Skeletal muscle tissue (tissue), 4 donors: ENCODE data around the gene MRPL20. TPM values are rescaled to one million over a fixed set of nuclear protein-coding genes. Genes with fewer than 3 reads are reported as not detected.
A peak's percentile ranks its signal among the peaks of the same experiment; 100 is the strongest.
"Not testable (repeated sequence)": the region's sequence is repeated elsewhere in the genome, so short reads cannot be mapped to it uniquely, and the experiment has no call there.

ENCODE experiments used
- H3K27ac ChIP-seq: one replicate; pipeline ENCODE4 v1.7.0; 2013; ENCODE audit warnings: mild to moderate bottlenecking, low read depth, low read length, inconsistent platforms
- H3K27me3 ChIP-seq, 3 donors: one replicate each; pipeline ENCODE4 v1.7.0; 2013; ENCODE audit warnings: low read length in 3 of 3; ENCODE audit not compliant: control insufficient read depth in 3 of 3, insufficient read depth in 3 of 3
- H3K36me3 ChIP-seq, 3 donors: one replicate each; pipeline ENCODE4 v1.7.0; 2013; ENCODE audit warnings: low read length in 3 of 3; ENCODE audit not compliant: control insufficient read depth in 3 of 3, insufficient read depth in 3 of 3
- H3K4me1 ChIP-seq, 3 donors: one replicate each; pipeline ENCODE4 v1.7.0; 2013; ENCODE audit warnings: low read length in 3 of 3, mild to moderate bottlenecking in 3 of 3; ENCODE audit not compliant: control insufficient read depth in 3 of 3, insufficient read depth in 3 of 3
- H3K4me3 ChIP-seq, 3 donors: one replicate each; pipeline ENCODE4 v1.7.0; 2013; ENCODE audit warnings: low read length in 3 of 3
- H3K9ac ChIP-seq, 3 donors: one replicate each; pipeline ENCODE4 v1.7.0; 2013; ENCODE audit warnings: low read length in 3 of 3, mild to moderate bottlenecking in 3 of 3, moderate library complexity in 2 of 3, low read depth in 1 of 3
- H3K9me3 ChIP-seq, 3 donors: one replicate each; pipeline ENCODE4 v1.7.0; 2013; ENCODE audit warnings: low read length in 3 of 3; ENCODE audit not compliant: control insufficient read depth in 3 of 3
- total RNA-seq: library from RNA; depleted of rRNA; stranded (reverse); fragments of >200 nt; gene quantifications from one replicate; pipeline ENCODE4 v1.2.3, GENCODE V29; 2014
- donor health status: Osteomylitis.

Gene MRPL20
- total RNA-seq, 1 donor from 2014 or later = 75.7 TPM

DNA sequence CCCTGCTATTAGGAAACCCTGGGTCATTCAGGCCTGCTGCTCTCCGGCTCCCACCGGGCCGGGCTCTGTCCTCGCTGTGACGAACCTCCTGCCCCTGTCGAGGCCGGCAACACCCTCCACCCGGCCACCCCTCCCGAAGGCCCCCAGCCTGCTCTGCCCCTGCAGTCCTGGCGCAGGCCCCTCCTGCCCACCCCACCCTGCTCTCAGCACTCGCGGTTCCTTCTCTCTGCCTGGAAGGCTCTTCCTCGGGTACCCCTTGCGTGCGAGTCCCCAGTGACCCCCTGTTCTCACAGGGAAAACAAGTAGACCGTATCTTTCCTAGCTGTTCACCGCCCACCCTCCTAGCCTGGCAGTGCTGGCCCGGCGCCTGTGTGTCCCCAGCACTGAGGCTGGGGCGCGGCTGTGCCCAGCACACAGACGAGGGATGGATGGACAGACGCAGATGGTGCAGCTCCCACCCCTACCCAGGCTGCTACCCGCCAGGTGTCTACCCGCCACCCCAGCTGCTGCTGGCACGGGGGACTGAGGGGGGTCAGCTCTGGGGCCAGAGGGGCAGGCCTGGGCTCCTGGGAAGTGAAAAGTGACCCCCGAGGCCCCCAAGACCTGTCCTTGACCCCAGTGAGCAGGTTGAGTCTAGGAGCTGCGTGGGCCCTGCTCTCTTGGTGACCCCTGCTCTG is 25.3 kb upstream of the MRPL20 start:
- Histone ChIP-seq H3K9me3 (no peaks in the 10 kb centered on the region), H3K4me3 (no peak overlapping the region), H3K9ac (peak overlapping the region in 1 of 3 donors; percentile 45), H3K4me1 (peaks cover 57 to 66% (median 64%) of the 10 kb centered on the region in 3 donors), H3K36me3 (no peaks in the 10 kb centered on the region), H3K27me3 (peaks cover 0 to 31% (median 16%) of the 10 kb centered on the region in 3 donors), H3K27ac (peak overlapping the region; percentile 82)

DNA sequence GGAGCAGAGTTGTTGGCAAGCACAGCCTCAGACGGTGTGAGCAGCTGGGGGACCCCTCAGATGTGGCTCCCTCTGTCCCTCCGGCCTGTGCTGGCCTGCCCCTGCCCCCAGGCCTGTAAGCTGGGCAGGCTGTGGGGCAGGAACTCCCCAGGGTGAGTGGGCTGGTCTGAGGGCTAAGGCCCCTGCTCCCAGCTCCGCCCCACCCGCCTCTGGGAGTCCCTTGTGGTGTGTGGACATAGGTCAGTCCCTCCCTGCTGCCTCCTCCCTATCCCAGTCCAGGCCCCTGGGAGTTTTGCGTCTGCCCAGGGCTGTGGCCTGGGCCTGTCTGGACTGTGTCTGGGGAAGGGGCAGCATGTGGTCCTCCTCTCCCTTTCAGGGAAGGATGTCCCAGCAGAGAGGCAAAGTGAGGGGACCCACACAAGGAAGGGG is 24.8 kb upstream of the MRPL20 start:
- no peak overlapping the region for H3K4me3 ChIP-seq
- no peaks in the 10 kb centered on the region for H3K36me3 ChIP-seq
- H3K27ac ChIP-seq = peak overlapping the region; percentile 82
- H3K9me3 ChIP-seq = no peaks in the 10 kb centered on the region
- peaks cover 54 to 62% (median 59%) of the 10 kb centered on the region in 3 donors for H3K4me1 ChIP-seq
- peaks cover 0 to 26% (median 10%) of the 10 kb centered on the region in 3 donors for H3K27me3 ChIP-seq
- peak overlapping the region in 1 of 3 donors; percentile 33 for H3K9ac ChIP-seq

DNA sequence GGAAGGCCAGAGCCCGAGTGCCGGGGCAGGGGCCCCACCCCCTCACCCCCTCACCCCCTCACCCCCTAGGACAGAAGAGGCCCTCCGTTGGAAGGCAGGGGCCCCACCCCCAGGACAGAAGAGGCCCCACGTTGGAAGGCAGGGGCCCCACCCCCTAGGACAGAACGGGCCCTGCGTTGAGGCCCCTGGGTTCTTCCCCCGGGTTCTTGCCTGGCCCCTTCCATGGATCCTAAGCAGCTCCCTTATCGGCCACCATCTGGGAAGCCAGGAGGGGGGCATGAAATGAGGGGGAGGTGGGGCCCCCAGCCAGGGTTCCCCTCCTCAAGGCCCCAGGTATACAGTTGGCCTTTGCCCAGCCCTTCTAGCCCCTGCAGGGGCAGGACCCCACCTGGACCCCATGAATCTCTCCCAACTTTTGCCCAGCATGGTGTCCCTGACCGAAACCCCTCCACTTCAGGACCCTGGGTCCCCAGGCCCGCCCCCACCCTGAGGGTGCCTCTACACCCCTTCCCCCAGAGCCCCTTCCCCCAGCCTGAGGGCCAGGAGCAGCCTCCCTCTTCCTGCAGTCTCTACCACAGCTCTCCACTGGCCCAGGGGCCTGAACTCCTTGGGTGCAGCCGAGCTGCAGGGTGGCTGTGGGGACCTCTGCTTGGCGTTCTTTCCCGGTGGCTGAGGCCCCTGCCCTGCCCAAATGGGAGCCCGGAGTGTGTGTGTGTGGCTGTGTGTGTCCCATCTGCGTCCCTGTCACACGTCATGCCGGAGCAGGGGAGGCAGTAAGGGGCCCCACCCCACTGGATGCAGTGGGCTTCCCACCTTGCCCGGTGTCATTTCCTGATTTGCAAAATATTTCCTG is 24.1 kb upstream of the MRPL20 start:
- peak overlapping the region; percentile 82 for H3K27ac ChIP-seq
- H3K27me3 ChIP-seq = peaks cover 0 to 20% (median 8%) of the 10 kb centered on the region in 3 donors
- peaks cover 48 to 55% (median 54%) of the 10 kb centered on the region in 3 donors for H3K4me1 ChIP-seq
- H3K9me3 ChIP-seq = no peaks in the 10 kb centered on the region
- no peaks in the 10 kb centered on the region for H3K36me3 ChIP-seq
- peak overlapping the region in 1 of 3 donors; percentile 33 for H3K9ac ChIP-seq
- no peak overlapping the region for H3K4me3 ChIP-seq

DNA sequence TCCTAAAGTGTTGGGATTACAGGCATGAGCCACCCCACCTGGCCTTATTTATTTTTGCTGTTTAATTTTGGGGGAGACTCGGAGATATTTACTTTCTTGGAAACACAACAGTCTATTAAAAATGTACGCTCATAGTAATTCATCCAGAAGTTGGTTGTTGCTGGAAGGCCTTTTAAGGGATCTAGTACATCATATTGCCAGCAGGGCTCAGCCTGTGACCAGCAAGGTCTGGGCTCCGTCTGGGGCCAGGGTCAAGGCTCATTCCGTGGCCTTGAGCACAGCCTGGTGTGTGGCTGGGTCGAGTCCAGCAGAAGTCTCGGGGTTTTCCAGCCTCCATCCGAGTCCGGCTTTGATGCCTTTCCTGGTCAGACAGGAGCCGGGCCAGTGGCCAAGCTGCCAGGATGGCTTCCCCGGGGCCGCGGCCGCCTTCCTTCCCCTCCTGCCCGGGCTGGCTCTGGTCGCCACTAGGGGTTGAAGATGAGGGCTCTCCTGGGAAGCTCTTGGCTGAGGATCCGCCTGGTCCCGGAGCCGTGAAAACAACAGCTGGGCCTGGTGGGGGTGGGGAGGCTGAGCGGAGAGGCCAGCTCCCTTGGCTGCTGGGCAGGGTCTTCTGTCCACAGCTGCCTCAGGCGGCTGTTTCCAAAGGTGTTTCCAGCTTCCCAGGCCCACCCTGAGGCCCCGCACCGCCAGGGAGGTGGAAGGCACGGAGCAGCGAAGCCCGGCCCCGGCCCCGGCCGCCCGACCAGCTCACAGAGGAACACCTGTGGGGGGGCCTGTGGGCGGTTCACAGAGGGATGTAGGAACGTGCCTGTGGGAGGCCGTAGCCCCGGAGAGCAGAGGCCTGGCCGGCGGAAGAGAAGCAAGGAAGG is 23.3 kb upstream of the MRPL20 start:
- no peaks in the 10 kb centered on the region for H3K9me3 ChIP-seq
- peak overlapping the region in 2 of 3 donors; percentile 40 to 51 for H3K9ac ChIP-seq
- peaks cover 0 to 17% (median 5%) of the 10 kb centered on the region in 3 donors for H3K27me3 ChIP-seq
- H3K27ac ChIP-seq = peak overlapping the region; percentile 72
- no peaks in the 10 kb centered on the region for H3K36me3 ChIP-seq
- H3K4me1 ChIP-seq = peaks cover 43 to 50% (median 49%) of the 10 kb centered on the region in 3 donors
- H3K4me3 ChIP-seq = no peak overlapping the region

DNA sequence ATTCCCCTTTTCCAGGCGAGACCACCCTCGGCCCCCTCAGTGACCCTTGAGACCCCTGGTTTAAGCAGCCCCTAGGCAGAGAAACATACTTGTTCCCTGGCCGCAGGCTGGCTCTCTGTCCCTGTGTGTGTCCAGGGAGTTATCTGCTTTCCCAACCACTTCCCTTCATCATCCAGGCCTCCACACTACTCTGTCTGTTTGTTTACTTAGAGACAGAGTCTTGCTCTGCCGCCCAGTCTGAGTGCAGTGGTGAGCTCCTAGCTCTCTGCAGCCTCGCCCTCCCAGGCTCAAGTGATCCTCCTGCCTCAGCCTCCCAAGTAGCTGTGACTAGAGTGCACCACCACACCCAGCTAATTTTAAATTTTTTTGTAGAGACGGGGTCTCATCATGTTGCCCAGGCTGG is 22.6 kb upstream of the MRPL20 start:
- Histone ChIP-seq H3K27me3 (peaks cover 0 to 12% (median 5%) of the 10 kb centered on the region in 3 donors), H3K9ac (no peak overlapping the region), H3K9me3 (no peaks in the 10 kb centered on the region), H3K4me3 (no peak overlapping the region), H3K36me3 (no peaks in the 10 kb centered on the region), H3K4me1 (peaks cover 36 to 44% (median 42%) of the 10 kb centered on the region in 3 donors), H3K27ac (peak overlapping the region; percentile 72)

DNA sequence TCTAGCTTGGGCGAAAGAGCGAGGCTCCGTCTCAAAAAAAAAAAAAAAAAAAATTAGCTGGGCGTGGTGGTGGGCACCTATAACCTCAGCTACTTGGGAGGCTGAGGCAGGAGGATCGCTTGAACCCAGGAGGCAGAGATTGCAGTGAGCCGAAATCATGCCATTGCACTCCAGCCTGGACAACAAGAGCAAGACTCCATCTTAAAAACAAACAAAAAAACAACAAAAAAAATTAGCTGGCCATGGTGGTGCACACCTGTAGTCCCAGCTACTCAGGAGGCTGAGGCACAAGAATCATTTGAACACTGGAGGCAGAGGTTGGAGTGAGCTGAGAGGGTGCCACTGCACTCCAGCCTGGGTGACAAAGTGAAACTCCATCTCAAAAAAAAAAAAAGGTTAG is 21.9 kb upstream of the MRPL20 start:
- H3K4me1 ChIP-seq = peaks cover 30 to 38% (median 38%) of the 10 kb centered on the region in 3 donors

DNA sequence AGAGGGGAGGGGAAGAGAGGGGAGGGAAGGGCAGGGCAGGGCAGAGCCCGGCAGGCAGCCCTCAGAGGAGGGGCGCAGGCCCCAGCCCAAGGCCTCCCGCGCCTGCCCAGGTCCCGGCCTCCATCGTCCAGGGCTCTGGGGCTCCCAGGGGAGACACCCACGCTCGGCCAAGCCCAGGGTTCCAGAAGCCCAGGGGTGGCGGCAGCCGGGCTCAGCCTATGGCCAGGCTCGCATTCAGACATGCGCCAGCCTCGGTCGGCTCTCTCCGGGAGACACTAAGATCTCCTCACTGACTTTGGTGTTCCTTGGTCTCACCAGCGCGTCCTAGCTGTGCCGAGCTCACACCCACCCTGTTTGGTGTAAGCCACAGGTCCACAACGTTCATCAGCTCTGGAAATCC is 21.1 kb upstream of the MRPL20 start:
- Histone ChIP-seq H3K27ac (no peak overlapping the region), H3K27me3 (peaks cover 0 to 12% (median 5%) of the 10 kb centered on the region in 3 donors), H3K4me1 (peaks cover 22 to 31% (median 31%) of the 10 kb centered on the region in 3 donors), H3K4me3 (no peak overlapping the region), H3K9me3 (no peaks in the 10 kb centered on the region), H3K9ac (no peak overlapping the region), H3K36me3 (no peaks in the 10 kb centered on the region)

More for the DNA sequence above, 21.9 kb upstream of the MRPL20 start:
- not testable (repeated sequence) for H3K9me3 ChIP-seq, H3K4me3 ChIP-seq, H3K9ac ChIP-seq, H3K36me3 ChIP-seq, H3K27ac ChIP-seq
- H3K27me3 ChIP-seq = peaks cover 0 to 12% (median 5%) of the 10 kb centered on the region in 3 donors

DNA sequence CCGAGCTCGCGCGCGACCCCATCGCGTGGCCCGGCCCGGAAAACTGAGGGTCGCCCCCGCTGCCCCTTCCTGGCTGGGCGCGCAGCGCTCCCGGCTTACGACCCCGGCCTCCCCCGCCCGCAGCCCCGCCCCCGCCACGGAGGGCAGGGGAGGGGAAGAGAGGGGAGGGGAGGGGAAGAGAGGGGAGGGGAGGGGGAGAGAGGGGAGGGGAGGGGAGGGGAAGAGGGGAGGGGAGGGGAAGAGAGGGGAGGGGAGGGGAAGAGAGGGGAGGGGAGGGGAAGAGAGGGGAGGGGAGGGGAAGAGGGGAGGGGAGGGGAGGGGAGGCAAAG is 20.7 kb upstream of the MRPL20 start:
- Histone ChIP-seq H3K9me3 (no peaks in the 10 kb centered on the region), H3K4me1 (peaks cover 18 to 27% (median 27%) of the 10 kb centered on the region in 3 donors), H3K27ac (no peak overlapping the region), H3K27me3 (peaks cover 0 to 12% (median 5%) of the 10 kb centered on the region in 3 donors), H3K4me3 (no peak overlapping the region), H3K9ac (no peak overlapping the region), H3K36me3 (no peaks in the 10 kb centered on the region)

DNA sequence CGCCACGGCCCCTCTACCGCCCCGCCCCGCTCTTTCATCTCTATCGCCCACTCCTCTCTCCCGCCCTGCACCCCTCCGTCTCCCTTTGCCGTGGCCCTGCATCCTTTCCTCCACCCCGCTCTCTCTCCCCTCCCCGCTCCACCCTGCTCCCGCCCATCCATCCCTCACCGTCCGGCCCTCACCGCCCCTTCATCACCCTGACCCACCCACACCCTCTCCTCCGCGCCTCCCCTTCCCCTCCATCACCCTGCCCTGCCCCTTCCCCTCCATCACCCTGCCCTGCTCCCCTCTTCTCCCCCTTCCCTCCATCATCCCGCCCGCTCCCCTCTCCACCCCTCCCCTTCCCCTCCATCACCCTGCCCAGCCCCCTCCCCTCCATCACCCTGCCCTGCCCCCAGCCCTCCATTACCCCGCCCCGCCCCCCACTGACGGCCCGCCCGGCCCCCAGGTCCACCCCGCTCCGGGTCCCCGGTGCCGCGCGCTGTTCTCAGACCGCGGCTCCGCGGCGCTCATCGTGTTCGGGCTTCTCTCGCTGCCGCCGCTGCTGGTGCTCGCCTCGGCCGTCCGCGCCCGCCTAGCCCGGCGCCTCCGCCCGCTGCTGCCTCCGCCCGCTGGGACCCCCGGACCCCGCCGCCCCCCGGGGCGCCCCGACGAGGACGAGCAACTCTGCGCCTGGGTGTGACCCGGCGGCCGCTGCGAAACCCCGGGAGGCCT is 20.2 kb upstream of the MRPL20 start:
- H3K4me1 ChIP-seq = peaks cover 18 to 22% (median 21%) of the 10 kb centered on the region in 3 donors
- no peak overlapping the region for H3K4me3 ChIP-seq
- no peaks in the 10 kb centered on the region for H3K9me3 ChIP-seq
- H3K27me3 ChIP-seq = peaks cover 0 to 12% (median 5%) of the 10 kb centered on the region in 3 donors
- no peak overlapping the region for H3K27ac ChIP-seq
- H3K36me3 ChIP-seq = no peaks in the 10 kb centered on the region
- H3K9ac ChIP-seq = no peak overlapping the region
